ENCODE data around the gene FBXO2. TPM values are rescaled to one million over a fixed set of nuclear protein-coding genes. Genes with fewer than 3 reads are reported as not detected.

The FBXO2 gene
- total RNA-seq, 2 experiments from 2014 or later = 1.8 to 4.6 TPM

GRCh38 chr1:11676386-11677103 lies 22.3 kb upstream of the FBXO2 start:
- H3K4me1 Mint-ChIP-seq = peaks cover 16% of the 10 kb centered on the region

GRCh38 chr1:11675325-11675724 lies 21.1 kb upstream of the FBXO2 start:
- no peaks in the 10 kb centered on the region for H3K27me3 Mint-ChIP-seq
- H3K4me1 Mint-ChIP-seq = peaks cover 13% of the 10 kb centered on the region
- DNase-seq = no peak
- no peak for ATAC-seq
- no peak overlapping the region for H3K27ac Mint-ChIP-seq
- H3K4me3 Mint-ChIP-seq = no peak overlapping the region
- peaks cover 15% of the 10 kb centered on the region for H3K36me3 Mint-ChIP-seq
- no peaks in the 10 kb centered on the region for H3K9me3 Mint-ChIP-seq (ENCODE audit: low read depth)
- CTCF ChIA-PET = interaction anchor here (1.1 to 3.3 kb wide), 3 partner anchors 11 to 25 kb away, joined by 4 to 16 read pairs (median 5); partner anchors contain the start of gene FBXO6

More at GRCh38 chr1:11676386-11677103, 22.3 kb upstream of the FBXO2 start:
- no peak for ATAC-seq
- Mint-ChIP-seq H3K4me3 (no peak overlapping the region), H3K9me3 (ENCODE audit: low read depth) (no peaks in the 10 kb centered on the region), H3K27me3 (no peaks in the 10 kb centered on the region), H3K36me3 (peaks cover 11% of the 10 kb centered on the region), H3K27ac (no peak overlapping the region)
- no peak for DNase-seq
- CTCF ChIA-PET = interaction anchor here (0.6 to 3.3 kb wide), 6 partner anchors 12 to 880 kb away, joined by 3 to 16 read pairs (median 4); partner anchors contain the start of genes CASZ1 and FBXO6

GRCh38 chr1:11674488-11674887 lies 20.3 kb upstream of the FBXO2 start:
- CTCF ChIA-PET = interaction anchor here (3.3 kb wide), 1 partner anchor 10 kb away, joined by 16 read pairs; the partner anchor contains the start of gene FBXO6
- H3K4me3 Mint-ChIP-seq = no peak overlapping the region
- no peaks in the 10 kb centered on the region for H3K9me3 Mint-ChIP-seq (ENCODE audit: low read depth)
- H3K36me3 Mint-ChIP-seq = peaks cover 17% of the 10 kb centered on the region
- DNase-seq (no peak), ATAC-seq (no peak)
- peaks cover 8% of the 10 kb centered on the region for H3K4me1 Mint-ChIP-seq
- H3K27ac Mint-ChIP-seq = no peak overlapping the region
- no peaks in the 10 kb centered on the region for H3K27me3 Mint-ChIP-seq

- Mint-ChIP-seq H3K27me3 (no peaks in the 10 kb centered on the region), H3K9me3 (ENCODE audit: low read depth) (no peaks in the 10 kb centered on the region), H3K4me3 (no peak overlapping the region), H3K4me1 (no peaks in the 10 kb centered on the region), H3K27ac (no peak overlapping the region), H3K36me3 (peaks cover 19% of the 10 kb centered on the region)
- DNase-seq (no peak), ATAC-seq (no peak)
- CTCF ChIA-PET = interaction anchor here (1.0 kb wide), 1 partner anchor 8 kb away, joined by 3 read pairs; no protein-coding TSS in a partner anchor
These were observed 19.0 kb upstream of the FBXO2 start for GRCh38 chr1:11673089-11673769.

- no peak for ATAC-seq
- no peaks in the 10 kb centered on the region for H3K9me3 Mint-ChIP-seq (ENCODE audit: low read depth)
- no peak overlapping the region for H3K4me3 Mint-ChIP-seq
- no peak overlapping the region for H3K27ac Mint-ChIP-seq
- H3K27me3 Mint-ChIP-seq = no peaks in the 10 kb centered on the region
- H3K36me3 Mint-ChIP-seq = peaks cover 22% of the 10 kb centered on the region
- H3K4me1 Mint-ChIP-seq = peaks cover 7% of the 10 kb centered on the region
- CTCF ChIA-PET = interaction anchor here (1.3 kb wide), 1 partner anchor 21 kb away, joined by 3 read pairs; no protein-coding TSS in a partner anchor
- no peak for DNase-seq
These were observed 17.5 kb upstream of the FBXO2 start for GRCh38 chr1:11671544-11672286.

- CTCF ChIA-PET = interaction anchor here (1.3 kb wide), 1 partner anchor 21 kb away, joined by 3 read pairs; no protein-coding TSS in a partner anchor
- H3K36me3 Mint-ChIP-seq = peaks cover 22% of the 10 kb centered on the region
- H3K27ac Mint-ChIP-seq = no peak overlapping the region
- ATAC-seq (no peak), DNase-seq (no peak)
- no peaks in the 10 kb centered on the region for H3K27me3 Mint-ChIP-seq
- H3K9me3 Mint-ChIP-seq (ENCODE audit: low read depth) = no peaks in the 10 kb centered on the region
- H3K4me1 Mint-ChIP-seq = peaks cover 9% of the 10 kb centered on the region
- no peak overlapping the region for H3K4me3 Mint-ChIP-seq
These were observed 16.9 kb upstream of the FBXO2 start for GRCh38 chr1:11671205-11671543.

- ATAC-seq = no peak
- Mint-ChIP-seq H3K9me3 (ENCODE audit: low read depth) (no peaks in the 10 kb centered on the region), H3K27ac (no peak overlapping the region), H3K4me3 (no peak overlapping the region), H3K36me3 (peaks cover 22% of the 10 kb centered on the region), H3K27me3 (no peaks in the 10 kb centered on the region), H3K4me1 (peaks cover 13% of the 10 kb centered on the region)
- CTCF ChIA-PET = interaction anchor here (1.3 kb wide), 1 partner anchor 20 kb away, joined by 3 read pairs; no protein-coding TSS in a partner anchor
- no peak for DNase-seq
These were observed 16.5 kb upstream of the FBXO2 start for GRCh38 chr1:11670747-11671146.

GRCh38 chr1:11668516-11668915 lies 14.3 kb upstream of the FBXO2 start:
- no peak overlapping the region for H3K4me3 Mint-ChIP-seq
- no peak for ATAC-seq
- DNase-seq = no peak
- H3K4me1 Mint-ChIP-seq = peaks cover 16% of the 10 kb centered on the region
- no peaks in the 10 kb centered on the region for H3K27me3 Mint-ChIP-seq
- H3K36me3 Mint-ChIP-seq = peaks cover 18% of the 10 kb centered on the region
- no peaks in the 10 kb centered on the region for H3K9me3 Mint-ChIP-seq (ENCODE audit: low read depth)
- CTCF ChIA-PET = interaction anchor here (1.4 kb wide), 1 partner anchor 18 kb away, joined by 4 read pairs; no protein-coding TSS in a partner anchor
- no peak overlapping the region for H3K27ac Mint-ChIP-seq

- CTCF ChIA-PET = interaction anchor here (0.6 to 7.2 kb wide), 30 partner anchors 9 to 627 kb away, joined by 3 to 110 read pairs (median 6); partner anchors contain the start of genes AGTRAP, CLCN6, DRAXIN and FBXO2
- Mint-ChIP-seq H3K4me3 (peak overlapping the region; percentile 83), H3K36me3 (peaks cover 24% of the 10 kb centered on the region), H3K9me3 (ENCODE audit: low read depth) (no peaks in the 10 kb centered on the region), H3K4me1 (peaks cover 19% of the 10 kb centered on the region), H3K27me3 (no peaks in the 10 kb centered on the region), H3K27ac (peak overlapping the region; percentile 95)
- ATAC-seq (peak; percentile 80), DNase-seq (peak; percentile 90)
These were observed 10.3 kb upstream of the FBXO2 start for GRCh38 chr1:11664336-11665065.

GRCh38 chr1:11661103-11661502 lies 6.9 kb upstream of the FBXO2 start:
- H3K36me3 Mint-ChIP-seq = peaks cover 23% of the 10 kb centered on the region
- ATAC-seq (no peak), DNase-seq (no peak)
- H3K27ac Mint-ChIP-seq = no peak overlapping the region
- peaks cover 9% of the 10 kb centered on the region for H3K4me1 Mint-ChIP-seq
- CTCF ChIA-PET = interaction anchor here (0.7 to 7.2 kb wide), 3 partner anchors 9 to 60 kb away, joined by 3 to 110 read pairs (median 109); partner anchors contain the start of genes FBXO2 and FBXO44
- H3K9me3 Mint-ChIP-seq (ENCODE audit: low read depth) = no peaks in the 10 kb centered on the region
- no peak overlapping the region for H3K4me3 Mint-ChIP-seq
- H3K27me3 Mint-ChIP-seq = no peaks in the 10 kb centered on the region

GRCh38 chr1:11659748-11660147 lies 5.5 kb upstream of the FBXO2 start:
- Mint-ChIP-seq H3K27me3 (no peaks in the 10 kb centered on the region), H3K27ac (no peak overlapping the region), H3K9me3 (ENCODE audit: low read depth) (no peaks in the 10 kb centered on the region), H3K4me3 (no peak overlapping the region), H3K4me1 (peaks cover 13% of the 10 kb centered on the region), H3K36me3 (peaks cover 22% of the 10 kb centered on the region)
- DNase-seq = no peak
- CTCF ChIA-PET = interaction anchor here (0.8 to 7.2 kb wide), 3 partner anchors 9 to 62 kb away, joined by 4 to 109 read pairs (median 8); no protein-coding TSS in a partner anchor
- ATAC-seq = no peak

GRCh38 chr1:11658542-11658941 lies 4.3 kb upstream of the FBXO2 start:
- CTCF ChIA-PET = interaction anchor here (2.1 to 7.2 kb wide), 2 partner anchors 8 to 63 kb away, joined by 8 to 109 read pairs; no protein-coding TSS in a partner anchor
- ATAC-seq (no peak), DNase-seq (no peak)
- H3K27me3 Mint-ChIP-seq = no peaks in the 10 kb centered on the region
- H3K4me1 Mint-ChIP-seq = peaks cover 12% of the 10 kb centered on the region
- no peaks in the 10 kb centered on the region for H3K9me3 Mint-ChIP-seq (ENCODE audit: low read depth)
- H3K36me3 Mint-ChIP-seq = peaks cover 22% of the 10 kb centered on the region
- H3K4me3 Mint-ChIP-seq = no peak overlapping the region
- no peak overlapping the region for H3K27ac Mint-ChIP-seq
